H1 (cell line): ENCODE measurements around the gene DCAF7. TPM values are rescaled to one million over a fixed set of nuclear protein-coding genes. Genes with fewer than 3 reads are reported as not detected.
A peak's percentile ranks its signal among the peaks of the same experiment; 100 is the strongest.

Source experiments
- CTCF ChIA-PET: fragments of 300-600 bp; sonication (Branson Sonifier 250); formaldehyde crosslinking; loops from one replicate; lab custom pipeline; 2021; ENCODE audit not compliant: partially characterized antibody; lab: Charles Lee
- POLR2A ChIA-PET: fragments of 300-600 bp; sonication (Branson Sonifier 250); formaldehyde crosslinking; loops from one replicate; lab custom pipeline; 2021; ENCODE audit warnings: inconsistent platforms; ENCODE audit not compliant: partially characterized antibody; lab: Charles Lee
- DNase-seq, 2 experiments: peaks; one replicate each; pipeline versions ENCODE4 v3.0.0 to v3.0.0-alpha.2; 2010 to 2022; ENCODE audit warnings: low spot score in 2 of 2, low read depth in 1 of 2, mixed read lengths in 1 of 2
- FAIRE-seq: peaks from 2 replicates; lab custom pipeline; 2011; peaks lifted over from hg19 to GRCh38; lab: Jason Lieb, UNC
- H2AFZ ChIP-seq: 2 replicates; pipeline ENCODE4 v1.8.1; 2012; ENCODE audit warnings: low read length, inconsistent platforms
- H2AK5ac ChIP-seq: 2 replicates; pipeline ENCODE4 v1.6.1; 2013; ENCODE audit warnings: low read depth, low read length
- H2BK120ac ChIP-seq: replicated peaks from 2 replicates; pipeline ENCODE3; 2013; ENCODE audit warnings: low read depth, low read length, inconsistent platforms
- H2BK12ac ChIP-seq: 2 replicates; pipeline ENCODE4 v1.6.1; 2013; ENCODE audit warnings: low read depth, low read length
- H2BK15ac ChIP-seq: 2 replicates; pipeline ENCODE4 v1.6.1; 2013; ENCODE audit warnings: low read length
- H2BK20ac ChIP-seq: 2 replicates; pipeline ENCODE4 v1.6.1; 2013; ENCODE audit warnings: low read length
- H2BK5ac ChIP-seq: 2 replicates; pipeline ENCODE4 v1.6.1; 2013; ENCODE audit warnings: low read depth, low read length
- H3K14ac ChIP-seq: 2 replicates; pipeline ENCODE4 v1.6.1; 2013; ENCODE audit warnings: inconsistent platforms; ENCODE audit not compliant: insufficient read length
- H3K18ac ChIP-seq: 2 replicates; pipeline ENCODE4 v1.6.1; 2013; ENCODE audit warnings: low read length; ENCODE audit errors: extremely low read depth
- H3K23ac ChIP-seq: 2 replicates; pipeline ENCODE4 v1.6.1; 2013; ENCODE audit warnings: inconsistent platforms; ENCODE audit not compliant: insufficient read length
- H3K23me2 ChIP-seq: 2 replicates; pipeline ENCODE4 v1.6.1; 2013; ENCODE audit warnings: low read depth, low read length
- H3K27ac ChIP-seq: 2 replicates; pipeline ENCODE4 v1.6.1; 2011; ENCODE audit warnings: low read depth, low read length, inconsistent platforms
- H3K27me3 ChIP-seq, 4 experiments: replicated peaks in 1 of 4; 1 replicate in 1 of 4; 2 replicates in 3 of 4; pipeline versions ENCODE4 v1.6.1 to v1.8.1; 2011 to 2013; ENCODE audit warnings: low read length in 3 of 4, mild to moderate bottlenecking in 3 of 4, inconsistent platforms in 2 of 4, mixed read lengths in 2 of 4, moderate library complexity in 1 of 4; ENCODE audit not compliant: control insufficient read depth in 3 of 4, insufficient read depth in 3 of 4; ENCODE audit errors: extremely low read depth in 1 of 4
- H3K36me3 ChIP-seq, 4 experiments: 2 replicates each; pipeline versions ENCODE4 v1.6.1 to v1.8.1; 2011 to 2013; ENCODE audit warnings: mild to moderate bottlenecking in 4 of 4, low read length in 3 of 4, moderate library complexity in 2 of 4, control low read depth in 1 of 4, inconsistent platforms in 1 of 4; ENCODE audit not compliant: insufficient read depth in 4 of 4, control insufficient read depth in 2 of 4
- H3K4ac ChIP-seq: replicated peaks from 2 replicates; pipeline ENCODE3; 2013; ENCODE audit warnings: low read length, low read depth, mixed read lengths, inconsistent platforms; ENCODE audit not compliant: insufficient read length
- H3K4me1 ChIP-seq, 4 experiments: replicated peaks in 1 of 4; 1 replicate in 1 of 4; 2 replicates in 3 of 4; pipeline versions ENCODE4 v1.6.1 to v1.8.1; 2011 to 2013; ENCODE audit warnings: low read length in 3 of 4, inconsistent platforms in 2 of 4, mixed read lengths in 1 of 4; ENCODE audit not compliant: insufficient read depth in 4 of 4, control insufficient read depth in 3 of 4
- H3K4me2 ChIP-seq, 2 experiments: 2 replicates each; pipeline versions ENCODE4 v1.6.1 to v1.8.1; 2011 to 2013; ENCODE audit warnings: low read depth in 2 of 2, low read length in 2 of 2, control low read depth in 1 of 2, inconsistent platforms in 1 of 2, mild to moderate bottlenecking in 1 of 2; ENCODE audit not compliant: insufficient read depth in 1 of 2
- H3K4me3 ChIP-seq, 4 experiments: fragments of 200-600, 300-600 bp in 1 of 4; sonication (generic), shearing (Covaris generic), sonication (Bioruptor Twin) in 1 of 4; 2 replicates each; pipeline versions ENCODE4 v1.5.1 to v1.8.1; 2011 to 2016; ENCODE audit warnings: low read length in 4 of 4, low read depth in 3 of 4, control low read depth in 2 of 4, inconsistent platforms in 2 of 4, mild to moderate bottlenecking in 2 of 4, mixed read lengths in 1 of 4, moderate library complexity in 1 of 4; ENCODE audit not compliant: insufficient read depth in 2 of 4; ENCODE audit errors: extremely low read depth in 1 of 4
- H3K56ac ChIP-seq: replicated peaks from 2 replicates; pipeline ENCODE3; 2013; ENCODE audit warnings: low read depth, mild to moderate bottlenecking, mixed read lengths, low read length, inconsistent platforms; ENCODE audit not compliant: insufficient read length
- H3K79me1 ChIP-seq: 2 replicates; pipeline ENCODE4 v1.6.1; 2013; ENCODE audit warnings: low read depth, low read length, control low read depth
- H3K79me2 ChIP-seq, 2 experiments: 2 replicates each; pipeline versions ENCODE4 v1.6.1 to v1.8.1; 2012 to 2013; ENCODE audit warnings: low read length in 2 of 2, mild to moderate bottlenecking in 2 of 2, inconsistent platforms in 1 of 2; ENCODE audit not compliant: insufficient read depth in 2 of 2, control insufficient read depth in 1 of 2
- H3K9ac ChIP-seq, 4 experiments: replicated peaks in 1 of 4; 1 replicate in 1 of 4; 2 replicates in 3 of 4; pipeline versions ENCODE4 v1.6.1 to v1.8.1; 2011 to 2013; ENCODE audit warnings: low read depth in 3 of 4, low read length in 3 of 4, control low read depth in 2 of 4, mild to moderate bottlenecking in 2 of 4, moderate library complexity in 2 of 4, inconsistent platforms in 1 of 4; ENCODE audit errors: extremely low read depth in 1 of 4
- H3K9me3 ChIP-seq, 2 experiments: 2 replicates each; pipeline versions ENCODE4 v1.6.1 to v1.8.1; 2012 to 2013; ENCODE audit warnings: mild to moderate bottlenecking in 2 of 2, moderate library complexity in 2 of 2, control low read depth in 1 of 2, inconsistent platforms in 1 of 2, low read depth in 1 of 2, low read length in 1 of 2, mixed read lengths in 1 of 2; ENCODE audit not compliant: insufficient read depth in 2 of 2
- H4K20me1 ChIP-seq, 2 experiments: replicated peaks in 1 of 2; 2 replicates each; pipeline versions ENCODE3 to v1.8.1; 2011 to 2013; ENCODE audit warnings: inconsistent platforms in 2 of 2, low read length in 2 of 2, mild to moderate bottlenecking in 1 of 2; ENCODE audit not compliant: insufficient read depth in 2 of 2, control insufficient read depth in 1 of 2
- H4K5ac ChIP-seq: 2 replicates; pipeline ENCODE4 v1.6.1; 2013; ENCODE audit warnings: low read length, low read depth, mixed read lengths, inconsistent platforms; ENCODE audit not compliant: insufficient read length
- H4K8ac ChIP-seq: 2 replicates; pipeline ENCODE4 v1.8.0; 2013; ENCODE audit warnings: mild to moderate bottlenecking, moderate library complexity, low read length, inconsistent platforms; ENCODE audit not compliant: insufficient read depth; ENCODE audit errors: extremely low read depth
- H4K91ac ChIP-seq: replicated peaks from 2 replicates; pipeline ENCODE3; 2013; ENCODE audit warnings: low read length, mixed read lengths, inconsistent platforms; ENCODE audit not compliant: insufficient read length
- CHD2 ChIP-seq: IDR thresholded peaks from 2 replicates; pipeline ENCODE4 v1.6.1; 2012; ENCODE audit warnings: low read length, improper control_type of control experiment
- FOSL1 ChIP-seq: IDR thresholded peaks from 2 replicates; pipeline ENCODE4 v1.6.1; 2011; ENCODE audit warnings: mild to moderate bottlenecking, low read depth, low read length, moderate library complexity; ENCODE audit not compliant: insufficient read depth
- HDAC2 ChIP-seq, 2 experiments: fragments of 300-600 bp in 1 of 2; sonication (generic) in 1 of 2; IDR thresholded peaks; 2 replicates each; pipeline ENCODE4 v1.6.1; 2011 to 2012; ENCODE audit warnings: low read depth in 2 of 2, low read length in 2 of 2, mild to moderate bottlenecking in 2 of 2, moderate library complexity in 2 of 2, borderline replicate concordance in 1 of 2, inconsistent platforms in 1 of 2
- JUND ChIP-seq: IDR thresholded peaks from 2 replicates; pipeline ENCODE4 v1.6.1; 2011; ENCODE audit warnings: mild to moderate bottlenecking, improper control_type of control experiment, low read length
- PHF8 ChIP-seq: fragments of 200-600 bp; sonication (generic); conservative IDR thresholded peaks from 2 replicates; pipeline ENCODE4 v1.7.1; 2012; ENCODE audit warnings: low read depth, mild to moderate bottlenecking, inconsistent platforms, low read length, moderate library complexity
- POLR2AphosphoS5 ChIP-seq: IDR thresholded peaks from 2 replicates; pipeline ENCODE4 v1.6.1; 2011; ENCODE audit warnings: low read depth, low read length
- SIN3A ChIP-seq, 2 experiments: IDR thresholded peaks in 1 of 2; conservative IDR thresholded peaks in 1 of 2; 2 replicates each; pipeline ENCODE4 v1.6.1; 2011 to 2012; ENCODE audit warnings: low read length in 2 of 2, improper control_type of control experiment in 1 of 2, low read depth in 1 of 2, mild to moderate bottlenecking in 1 of 2
- SP2 ChIP-seq: IDR thresholded peaks from 2 replicates; pipeline ENCODE4 v1.6.1; 2012; ENCODE audit warnings: mild to moderate bottlenecking, low read length, inconsistent platforms
- TAF7 ChIP-seq: optimal IDR thresholded peaks from 2 replicates; pipeline ENCODE3; 2011; ENCODE audit warnings: low read depth, mild to moderate bottlenecking, inconsistent platforms, low read length, moderate library complexity, borderline replicate concordance
- TCF12 ChIP-seq: IDR thresholded peaks from 2 replicates; pipeline ENCODE4 v1.6.1; 2011; ENCODE audit warnings: low read depth, mild to moderate bottlenecking, low read length
- WGBS, 2 experiments: shearing (Covaris generic) in 1 of 2; methylation state at CpG; one replicate each; pipeline versions ENCODE4 v1.1.6 to v1.1.7; 2013 to 2015; ENCODE audit warnings: low lambda C conversion rate in 2 of 2, mixed read lengths in 2 of 2, inconsistent platforms in 1 of 2, low coverage in 1 of 2, missing lambda C conversion rate in 1 of 2; ENCODE audit not compliant: insufficient replicate concordance in 2 of 2, insufficient coverage in 1 of 2, insufficient read length in 1 of 2; ENCODE audit errors: extremely low coverage in 1 of 2, missing lambda C conversion rate in 1 of 2; 5-methylcytosine and 5-hydroxymethylcytosine counted together
- polyA plus RNA-seq, 7 experiments: library from polyadenylated mRNA; depleted of rRNA in 3 of 7; stranded (reverse) in 5 of 7; unstranded in 2 of 7; fragments of >200 nt in 5 of 7; fragments of 200-250 nt in 2 of 7; gene quantifications; 1 replicate in 5 of 7; 2 replicates in 1 of 7; 4 replicates in 1 of 7; pipeline versions ENCODE4 v1.2.1 to v1.2.3, GENCODE V29; 2011 to 2013; ENCODE audit warnings: missing spikeins in 2 of 7, mixed read lengths in 2 of 7
- total RNA-seq: library from RNA; stranded (reverse); fragmentation: NEBNext Ultra II Directional; extraction: Animal tissue kit (Norgen Biotek cat#: 25700); gene quantifications from 2 replicates; pipeline ENCODE4 v1.2.1, GENCODE V29; 2021
- TF ChIP-seq, protein P1 (sequence below): IDR thresholded peaks from 2 replicates; pipeline ENCODE4 v1.6.1; 2012; ENCODE audit warnings: inconsistent platforms

Gene DCAF7
- total and polyA plus RNA-seq, 2 of the 8 experiments (the other 6 are each of a cell fraction or from before 2014, with no cell fraction given) = 74.9 to 94.1 TPM

- H3K9ac ChIP-seq = no peak overlapping the region
- DNase-seq (no peak), FAIRE-seq (no peak)
- H3K4ac ChIP-seq = no peak overlapping the region
- H3K14ac ChIP-seq = no peak overlapping the region
- no peak overlapping the region for H2BK120ac ChIP-seq
- H3K9me3 ChIP-seq = no peaks in the 10 kb centered on the region
- peaks cover 0 to 9% (median 5%) of the 10 kb centered on the region in 4 experiments; a peak in 5 of 7 replicates for H3K4me1 ChIP-seq
- H3K27me3 ChIP-seq = peaks cover 0 to under 1% (median under 1%) of the 10 kb centered on the region in 4 experiments; a peak in 2 of 7 replicates
- H2BK5ac ChIP-seq = no peak overlapping the region; the same call in 1 of the 2 replicates
- H3K27ac ChIP-seq = no peak overlapping the region
- no peak overlapping the region for H3K4me2 ChIP-seq
- CTCF ChIA-PET = interaction anchor here (0.6 to 3.4 kb wide), 15 partner anchors 9 to 154 kb away, joined by 3 to 17 read pairs (median 3); no protein-coding TSS in a partner anchor
- H3K23me2 ChIP-seq = no peaks in the 10 kb centered on the region
- H3K36me3 ChIP-seq = no peaks in the 10 kb centered on the region
- no peak overlapping the region for H2AFZ ChIP-seq
- H3K79me2 ChIP-seq = no peaks in the 10 kb centered on the region
- no peak overlapping the region for H2BK12ac ChIP-seq
- H2BK20ac ChIP-seq = no peak overlapping the region
- no peak overlapping the region for H3K23ac ChIP-seq
- POLR2A ChIA-PET = interaction anchor here (0.6 to 1.3 kb wide), 6 partner anchors 10 to 71 kb away, joined by 3 to 4 read pairs (median 3); no protein-coding TSS in a partner anchor
- H4K20me1 ChIP-seq = no peaks in the 10 kb centered on the region
- no peak overlapping the region for H3K56ac ChIP-seq
- peak overlapping the region; percentile 65; the same call in 1 of the 2 replicates for H2AK5ac ChIP-seq
- no peak overlapping the region for H4K5ac ChIP-seq
- H3K79me1 ChIP-seq = no peaks in the 10 kb centered on the region
- no peak overlapping the region; a peak in 1 of 8 replicates for H3K4me3 ChIP-seq
- no peak overlapping the region for H4K8ac ChIP-seq
- H2BK15ac ChIP-seq = no peak overlapping the region
- WGBS, 2 experiments = 85% methylated on average over 13 of the region's 13 CpGs; no CpG with 5 or more reads in 1 of the 2 experiments
- peak overlapping the region; percentile 49 for H4K91ac ChIP-seq
- H3K18ac ChIP-seq = no peak overlapping the region
- TF ChIP-seq SP2 (no peak), SIN3A (conservative IDR thresholded peaks at IDR 0.05 in 1 of 2, IDR thresholded peaks at IDR 0.05 in 1 of 2; ENCODE audit: low read depth in 1 of 2, low read length in 2 of 2) (no peak), POLR2AphosphoS5 (no peak), JUND (no peak), FOSL1 (no peak), PHF8 (no peak), TAF7 (no peak), CHD2 (no peak), HDAC2 (IDR thresholded peaks at IDR 0.05; ENCODE audit: borderline replicate concordance in 1 of 2, low read depth in 2 of 2, low read length in 2 of 2) (no peak), TCF12 (no peak)
- TF ChIP-seq, protein P1, sequence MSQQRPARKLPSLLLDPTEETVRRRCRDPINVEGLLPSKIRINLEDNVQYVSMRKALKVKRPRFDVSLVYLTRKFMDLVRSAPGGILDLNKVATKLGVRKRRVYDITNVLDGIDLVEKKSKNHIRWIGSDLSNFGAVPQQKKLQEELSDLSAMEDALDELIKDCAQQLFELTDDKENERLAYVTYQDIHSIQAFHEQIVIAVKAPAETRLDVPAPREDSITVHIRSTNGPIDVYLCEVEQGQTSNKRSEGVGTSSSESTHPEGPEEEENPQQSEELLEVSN = no peak
These were observed 5.6 kb upstream of the DCAF7 start for GRCh38 chr17:63544467-63545301.
